HUDEP-2 (cell line): Measurements from ENCODE around the gene DOCK6.
"Not testable (repeated sequence)": the region's sequence is repeated elsewhere in the genome, so short reads cannot be mapped to it uniquely, and the experiment has no call there.

Experiments used
- DNase-seq, 76 experiments: peaks; one replicate each; lab custom pipeline; 2025; ENCODE audit not compliant: unreplicated experiment in 76 of 76; lab: John Stamatoyannopoulos, UW

DOCK6 gene

DNA sequence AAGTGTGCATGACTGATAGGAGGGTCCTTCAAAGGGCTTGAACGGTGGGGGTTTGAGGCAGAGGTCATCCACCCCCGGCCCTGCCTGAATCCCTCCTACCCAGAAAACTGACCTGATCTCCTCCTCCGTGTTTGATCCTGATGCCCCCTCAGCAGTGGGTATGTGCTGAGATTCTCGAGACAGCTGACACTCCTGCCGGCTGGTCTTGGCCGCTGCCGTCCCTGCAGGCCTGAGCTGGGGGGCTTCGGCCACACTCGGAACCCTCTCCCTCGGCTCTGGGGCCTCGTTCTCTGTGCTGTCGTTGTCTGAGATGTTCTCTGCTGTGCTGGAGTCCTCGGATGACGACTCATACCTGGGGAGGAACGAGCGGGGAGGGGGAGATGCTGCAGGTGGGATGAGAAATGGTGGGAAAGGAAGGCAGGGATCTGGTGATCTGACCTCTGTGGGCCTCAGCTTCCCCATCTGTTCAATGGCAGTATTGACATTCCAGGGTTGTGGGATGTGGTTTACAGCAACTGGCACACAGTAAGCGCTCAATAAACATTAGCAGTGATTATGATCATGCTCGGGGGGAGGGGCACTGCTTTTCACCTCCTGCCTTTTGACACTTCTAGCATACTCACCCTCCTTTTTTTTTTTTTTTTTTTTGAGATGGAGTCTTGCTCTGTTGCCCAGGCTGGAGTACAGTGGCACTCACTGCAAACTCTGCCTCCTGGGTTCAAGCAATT is 85.7 kb downstream of the DOCK6 start:
- DNase-seq: no peak

DNA sequence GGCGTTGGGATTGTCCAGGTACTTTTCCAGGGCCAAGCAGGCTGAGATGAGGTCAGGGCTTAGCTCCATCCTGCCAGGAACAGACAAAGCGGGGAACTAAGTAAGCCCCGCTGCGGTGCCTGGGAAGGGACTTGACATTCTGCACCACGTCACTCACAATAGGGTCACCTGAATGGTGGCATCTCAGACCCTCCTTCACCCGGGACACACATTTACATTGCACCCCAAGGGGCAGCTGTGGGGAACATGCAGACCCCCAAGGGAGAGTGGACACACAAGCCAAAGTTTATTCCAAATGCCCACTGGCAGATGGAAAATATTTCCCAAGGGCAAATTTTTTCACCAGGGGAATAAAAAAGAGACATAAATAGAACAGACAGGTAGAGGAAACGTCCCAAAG is 86.4 kb downstream of the DOCK6 start:
- DNase-seq: no peak

DNA sequence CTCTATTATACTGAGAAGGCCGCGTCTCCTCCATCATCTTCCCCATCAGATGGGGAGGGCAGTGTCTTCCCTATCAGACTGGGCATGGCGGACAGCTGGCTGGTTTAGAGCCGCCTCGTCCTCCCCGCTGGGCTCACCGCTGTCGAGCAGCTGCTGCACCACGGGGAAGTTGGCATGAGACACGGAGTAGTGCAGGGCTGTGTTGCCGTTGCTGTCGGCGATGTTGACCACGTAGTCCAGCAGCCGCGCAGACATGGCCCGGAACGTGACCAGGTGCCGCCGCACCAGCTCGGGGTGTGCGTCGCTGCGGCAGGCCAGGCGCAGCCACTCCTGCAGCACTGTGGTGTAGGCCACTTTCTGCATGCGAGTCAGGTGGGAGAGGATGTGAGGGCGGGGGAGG is 88.0 kb downstream of the DOCK6 start:
- no peak for DNase-seq

DNA sequence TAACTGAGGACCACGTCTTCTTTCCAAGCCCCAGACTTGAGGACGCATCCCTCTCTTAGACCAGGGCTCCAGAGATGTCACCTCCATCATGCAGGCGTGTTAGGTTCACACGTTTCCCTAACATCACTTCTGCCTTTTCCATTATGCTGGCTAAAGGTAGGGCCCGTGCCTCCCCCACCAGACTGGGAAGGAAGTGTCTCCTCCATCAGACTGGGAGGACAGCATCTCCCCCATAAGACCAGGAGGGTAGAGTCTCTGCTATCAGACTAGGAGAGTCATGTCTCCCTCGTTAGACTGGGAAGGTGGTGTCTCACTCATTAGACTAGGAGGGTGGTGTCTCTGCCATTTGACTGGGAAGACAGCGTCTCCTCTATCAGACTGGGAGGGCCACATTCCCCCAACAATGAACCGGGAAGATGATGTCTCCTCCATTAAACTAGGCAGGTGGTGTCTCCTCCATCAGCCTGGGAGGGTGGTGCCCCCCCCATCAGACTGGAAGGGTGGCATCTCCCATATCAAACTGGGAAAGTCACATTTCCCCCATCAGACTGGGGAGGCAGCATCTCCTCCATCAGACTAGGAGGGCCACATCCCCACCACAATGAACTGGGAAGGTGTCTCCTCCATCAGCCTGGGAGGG is 88.7 kb downstream of the DOCK6 start:
- DNase-seq: no peak

DNA sequence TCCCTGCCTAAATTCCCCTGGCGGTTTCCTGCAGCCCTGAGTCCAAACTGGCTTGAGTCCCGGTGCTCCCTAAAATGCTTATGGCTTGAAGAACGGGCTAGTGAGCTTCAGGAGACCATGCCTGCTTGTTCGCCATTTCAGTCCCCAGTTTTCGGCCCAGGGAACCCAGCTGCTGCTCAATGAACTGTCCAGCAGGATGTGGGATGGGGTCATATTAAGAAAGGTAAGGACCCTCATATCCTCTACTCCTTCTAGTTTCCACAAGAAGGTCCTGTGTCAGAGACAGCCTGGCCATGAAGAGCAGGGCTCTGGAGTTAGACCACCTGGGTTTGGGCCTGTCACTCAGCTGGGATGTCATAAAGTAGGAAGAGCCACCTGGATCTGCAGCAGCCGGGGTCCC is 89.7 kb downstream of the DOCK6 start:
- no peak for DNase-seq

DNA sequence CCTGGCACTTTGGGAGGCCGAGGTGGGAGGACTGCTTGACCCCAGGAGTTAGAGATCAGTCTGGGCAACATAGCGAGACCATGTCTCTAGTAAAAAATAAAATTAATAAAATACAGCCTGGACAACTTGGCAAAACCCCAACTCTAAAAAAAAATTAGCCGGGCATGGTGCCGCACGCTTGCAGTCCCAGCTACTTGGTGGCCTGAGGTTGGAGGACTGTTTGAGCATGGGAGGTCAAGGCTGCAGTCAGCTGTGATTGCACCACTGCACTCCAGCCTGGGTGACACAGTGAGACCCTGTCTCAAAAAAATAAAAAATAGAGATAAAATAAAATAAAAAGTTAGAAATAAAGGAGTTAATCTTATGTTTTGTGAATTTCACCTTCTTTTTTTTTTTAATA is 91.2 kb downstream of the DOCK6 start:
- no peak for DNase-seq

DNA sequence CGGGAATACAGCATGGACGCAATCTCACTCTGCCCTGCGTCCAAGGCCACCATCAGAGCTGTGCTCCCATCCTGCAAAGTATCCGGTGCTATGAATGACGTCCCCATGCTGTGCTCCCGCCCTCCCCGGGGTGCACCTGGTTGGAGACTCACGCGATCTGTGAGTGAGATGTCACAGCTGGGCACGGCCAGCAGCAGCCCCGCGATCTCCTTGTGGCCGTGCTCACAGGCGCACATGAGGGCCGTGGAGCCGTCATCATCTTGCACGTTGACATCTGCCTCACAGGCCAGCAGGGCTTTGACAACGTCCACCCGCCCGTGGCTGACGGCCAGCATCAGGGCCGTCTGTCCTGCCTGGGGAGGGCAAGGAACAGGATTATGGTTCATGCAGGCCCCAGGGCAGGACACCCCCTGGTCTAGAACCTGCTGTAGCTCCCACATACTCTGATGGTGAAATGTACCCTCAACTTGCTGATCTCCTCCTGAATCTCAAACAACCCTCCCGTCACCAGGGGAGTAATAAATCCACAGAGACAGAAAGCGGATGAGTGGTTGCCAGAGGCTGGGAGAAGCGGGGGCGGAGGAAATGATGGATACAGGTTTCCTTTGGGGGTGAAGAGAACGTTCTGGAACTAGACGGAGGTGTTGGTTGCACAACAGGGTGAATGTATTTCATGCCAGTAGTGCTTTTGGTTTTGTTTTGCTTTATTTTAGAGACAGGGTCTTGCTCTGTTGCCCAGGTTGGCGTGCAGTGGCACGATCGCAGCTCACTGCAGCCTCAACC is 92.2 kb downstream of the DOCK6 start:
- DNase-seq: no peak

DNA sequence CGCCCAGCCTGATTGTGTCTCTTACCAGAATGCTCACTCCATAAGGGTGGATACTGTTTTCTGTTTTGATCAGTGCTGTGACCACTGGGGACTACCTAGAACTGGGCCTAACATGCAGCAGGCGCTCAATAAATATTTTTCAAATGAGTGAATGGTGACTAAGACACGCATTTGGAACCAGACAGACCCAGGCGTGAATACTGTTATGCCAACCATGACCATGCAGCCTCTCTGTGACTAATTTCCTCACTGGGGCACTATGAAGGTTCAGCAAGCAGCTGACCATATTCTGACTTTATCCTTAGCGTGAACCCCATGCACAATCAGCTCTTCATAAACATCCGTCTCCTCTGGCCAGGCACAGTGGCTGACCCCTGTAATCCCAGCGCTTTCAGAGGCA is 93.8 kb downstream of the DOCK6 start:
- no peak for DNase-seq

DNA sequence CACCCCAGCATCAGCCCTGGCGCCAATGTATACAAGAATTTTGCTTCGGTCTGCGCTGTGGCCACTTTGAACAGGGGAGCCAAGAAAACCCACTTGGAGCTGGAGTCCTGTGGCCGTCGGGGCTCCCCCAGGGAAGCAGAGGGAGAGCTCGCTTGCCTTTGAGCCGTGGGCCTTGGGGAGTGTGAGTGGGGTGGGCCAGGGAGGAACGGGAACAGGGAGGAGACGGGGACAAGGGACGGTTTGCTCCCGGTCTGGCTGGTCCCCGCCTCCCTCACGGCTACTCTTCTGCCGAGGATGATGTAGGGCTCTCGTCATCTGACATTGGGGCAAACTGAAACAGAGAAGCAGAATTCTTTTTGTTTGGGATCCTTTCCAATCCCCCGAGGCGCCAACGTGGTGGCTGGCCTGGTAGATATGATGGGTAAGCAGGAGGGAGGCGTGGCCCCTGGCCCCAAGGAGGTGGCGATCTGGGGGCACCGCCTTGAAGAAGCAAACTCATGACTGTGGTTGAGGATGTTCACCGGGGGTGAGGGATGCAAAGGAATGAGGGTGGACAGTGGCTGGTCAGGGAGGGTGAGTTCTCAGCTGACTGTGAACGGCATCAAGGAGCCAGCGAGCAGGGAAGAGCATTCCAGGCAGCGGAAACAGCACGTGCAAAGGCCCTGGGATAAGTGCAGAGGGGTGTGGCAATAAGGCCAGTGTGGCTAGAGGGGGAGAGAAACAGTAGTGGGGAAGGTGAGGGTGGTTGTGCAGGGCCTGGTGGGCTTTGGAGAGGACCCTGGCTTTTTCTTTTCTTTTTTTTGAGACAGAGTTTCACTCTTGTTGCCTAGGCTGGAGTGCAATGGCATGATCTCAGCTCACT is 95.8 kb downstream of the DOCK6 start:
- peak in 6 of 76 experiments; percentile 5 to 32 (median 19) for DNase-seq

DNA sequence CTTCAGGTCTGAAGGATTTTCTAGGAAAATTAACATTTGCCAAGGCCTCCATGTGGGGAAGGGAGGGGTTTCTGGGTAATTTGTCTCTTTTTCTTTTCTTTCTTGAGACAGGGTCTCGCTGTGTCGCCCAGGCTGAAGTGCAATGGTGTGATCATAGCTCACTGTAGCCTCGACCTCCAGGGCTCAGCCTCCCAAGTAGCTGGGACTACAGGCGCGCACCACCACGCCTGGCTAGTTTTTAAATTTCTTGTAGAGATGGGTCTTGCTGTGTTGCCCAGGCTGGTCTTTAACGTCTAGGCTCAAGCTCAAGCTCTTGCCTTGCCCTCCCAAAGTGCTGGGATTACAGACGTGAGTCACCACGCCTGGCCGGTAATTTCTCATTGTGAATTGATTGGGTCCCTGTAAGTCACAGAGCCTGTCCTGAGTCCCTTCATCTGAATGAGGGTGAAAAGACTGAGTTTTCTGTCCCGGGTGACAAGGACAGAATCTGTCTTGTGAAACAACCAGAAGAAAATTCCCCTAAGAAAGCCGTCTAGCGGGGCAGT is 96.8 kb downstream of the DOCK6 start:
- no peak for DNase-seq

DNA sequence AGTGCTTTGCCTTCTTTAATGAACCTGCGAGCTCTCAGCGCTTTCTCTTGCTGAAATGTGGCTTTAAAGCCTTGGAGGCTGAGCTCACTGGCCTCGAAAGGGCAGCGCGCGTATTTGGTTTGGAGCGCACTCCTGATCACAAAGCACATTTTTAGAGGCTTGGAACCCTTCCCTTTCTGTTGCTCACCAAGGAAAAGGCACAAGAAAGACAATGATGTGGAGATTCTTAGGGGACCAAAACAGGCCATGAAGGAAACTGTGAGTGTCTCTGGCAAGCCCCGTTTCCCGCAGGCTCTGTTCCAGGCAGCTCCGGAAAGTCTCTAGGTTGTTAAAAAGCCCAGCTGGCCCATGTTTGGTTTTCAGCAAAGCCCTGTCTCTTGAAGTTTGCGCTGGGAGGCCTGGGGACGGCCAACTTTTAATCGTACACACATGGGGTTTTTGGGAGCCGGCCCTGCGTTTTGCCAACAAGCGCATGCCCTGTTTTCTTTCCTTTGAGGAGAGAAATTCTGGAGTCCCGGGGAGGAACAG is 97.4 kb downstream of the DOCK6 start:
- DNase-seq: no peak

DNA sequence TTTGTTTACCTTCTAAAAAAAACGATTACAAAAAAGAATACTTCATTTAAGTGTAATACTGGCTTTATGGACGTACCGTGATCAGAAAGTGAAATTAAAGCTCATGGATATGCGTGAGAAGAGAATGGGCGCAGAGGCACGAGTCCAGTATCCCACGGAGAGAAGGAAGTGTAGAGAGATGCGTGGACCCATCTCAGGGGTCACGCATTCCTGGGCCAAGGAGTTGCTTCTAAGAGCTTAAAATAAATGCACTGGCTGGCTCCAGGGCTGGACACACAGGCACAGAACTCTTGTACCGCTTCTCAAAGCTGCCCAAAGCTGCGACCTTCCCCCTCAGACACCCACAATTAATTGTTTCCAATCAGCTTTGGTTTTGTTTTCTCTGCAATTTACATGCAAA is 98.0 kb downstream of the DOCK6 start:
- DNase-seq: no peak

DNA sequence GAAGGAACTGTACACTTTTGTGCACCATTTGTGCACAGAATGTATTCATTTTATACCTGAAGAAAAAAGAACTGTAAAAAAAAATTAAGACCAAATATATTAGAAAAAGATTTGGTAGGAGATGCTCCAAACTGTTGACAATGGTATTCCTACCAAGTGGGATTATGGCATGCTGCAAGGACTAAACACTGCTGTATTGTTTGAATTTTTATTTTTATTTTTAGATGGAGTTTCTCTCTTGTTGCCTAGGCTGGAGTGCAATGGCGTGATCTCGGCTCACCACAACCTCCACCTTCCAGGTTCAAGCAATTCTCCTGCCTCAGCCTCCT is 101.9 kb downstream of the DOCK6 start:
- DNase-seq: not testable (repeated sequence)

DNA sequence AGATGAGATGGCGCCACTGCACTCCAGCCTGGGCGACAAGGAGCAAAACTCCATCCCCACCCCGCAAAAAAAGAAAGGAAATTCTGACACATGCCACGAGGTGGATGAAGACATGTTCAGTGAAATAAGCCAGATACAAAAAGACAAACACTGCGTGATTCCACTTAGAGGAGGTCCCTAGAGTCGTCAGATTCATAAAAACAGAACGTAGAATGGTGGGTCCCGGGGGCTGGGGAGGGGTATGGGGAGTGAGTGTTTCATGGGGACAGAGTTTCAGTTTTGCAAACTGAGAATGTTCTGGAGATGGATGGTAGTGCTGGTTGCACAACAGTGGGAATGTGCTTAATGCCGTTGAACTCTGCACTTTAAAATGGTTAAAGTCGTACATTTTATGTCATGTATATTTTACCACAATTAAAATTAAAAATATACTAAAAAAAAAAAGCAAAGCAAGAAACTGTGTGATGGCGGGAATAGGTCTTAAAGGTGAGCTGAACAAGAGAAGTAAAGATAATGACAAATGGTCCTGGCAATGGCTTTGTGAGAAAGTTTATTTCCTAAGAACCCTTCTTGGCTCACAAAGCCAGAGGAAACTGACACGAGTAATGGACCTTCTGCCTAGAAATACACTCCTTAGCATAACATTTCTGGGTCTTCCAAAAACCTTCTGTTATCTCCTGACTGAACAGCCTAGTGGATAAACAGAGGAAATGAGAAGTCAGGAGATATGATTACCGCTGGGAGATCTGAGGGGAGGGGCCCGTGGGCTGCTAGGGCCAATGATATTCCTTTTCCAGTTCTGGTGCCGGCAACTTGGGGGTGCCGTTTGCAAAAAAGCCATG is 102.5 kb downstream of the DOCK6 start:
- DNase-seq: peak in 1 of 76 experiments; percentile 14

DNA sequence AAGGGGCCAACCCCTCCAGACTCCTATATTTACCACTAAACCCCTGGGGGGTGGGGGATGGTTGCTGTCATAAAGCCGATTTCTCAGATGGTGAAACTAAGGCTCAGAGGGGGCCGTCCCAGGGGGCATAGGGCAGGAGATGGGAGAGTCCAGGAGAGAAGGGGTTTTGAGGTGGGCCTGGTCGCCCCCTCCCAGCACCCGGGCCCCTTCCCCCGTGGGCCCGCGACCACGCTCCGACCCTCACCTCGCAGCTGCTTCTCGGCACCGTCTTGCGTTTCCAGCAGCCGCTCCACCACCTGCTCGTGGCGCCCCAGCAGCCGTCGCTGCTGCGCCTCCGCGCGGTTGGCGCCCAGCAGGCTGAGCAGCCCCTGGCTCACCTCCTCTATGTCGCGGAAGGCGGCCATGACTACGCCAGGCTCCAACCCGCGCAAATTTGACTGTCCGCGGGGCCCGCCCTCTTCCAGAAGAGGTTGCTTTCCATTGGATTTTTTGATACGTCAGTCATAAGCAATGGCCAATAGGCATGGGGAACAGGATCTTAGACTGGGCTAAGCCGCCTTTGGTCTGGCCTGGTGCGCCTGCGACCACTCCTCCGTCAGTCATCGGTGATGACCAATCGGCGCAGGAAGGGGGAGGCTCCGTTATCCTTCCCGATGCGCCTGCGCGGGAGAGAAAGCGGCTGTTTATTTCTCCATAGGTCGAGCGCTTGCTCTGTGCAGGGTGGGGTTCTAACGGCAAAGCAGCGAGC is 106.8 kb downstream of the DOCK6 start, which contains the start of gene SPC24:
TSS of gene SPC24 (minus strand) at position 410 of the 748 bp plus-strand sequence. CDS start at position 404, 6 bp downstream.
- DNase-seq: peak in 75 of 76 experiments; percentile 95 to 100 (median 99)

DNA sequence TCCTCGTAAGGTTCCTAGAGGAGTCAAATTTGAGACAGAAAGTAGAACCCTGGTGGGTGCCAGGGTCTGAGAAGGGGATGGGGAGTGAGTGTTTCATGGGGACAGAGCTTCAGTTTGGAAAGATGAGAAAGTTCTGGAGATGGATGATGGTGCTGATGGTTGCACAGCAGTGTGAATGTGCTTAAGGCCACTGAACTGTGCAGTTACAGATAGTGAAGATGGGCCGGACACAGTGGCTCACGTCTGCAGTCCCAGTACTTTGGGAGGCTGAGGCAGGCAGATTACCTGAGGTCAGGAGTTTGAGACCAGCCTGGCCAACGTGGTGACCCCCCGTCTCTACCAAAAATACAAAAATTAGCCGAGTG is 107.7 kb downstream of the DOCK6 start:
- peak in 7 of 76 experiments; percentile 15 to 38 (median 22) for DNase-seq

DNA sequence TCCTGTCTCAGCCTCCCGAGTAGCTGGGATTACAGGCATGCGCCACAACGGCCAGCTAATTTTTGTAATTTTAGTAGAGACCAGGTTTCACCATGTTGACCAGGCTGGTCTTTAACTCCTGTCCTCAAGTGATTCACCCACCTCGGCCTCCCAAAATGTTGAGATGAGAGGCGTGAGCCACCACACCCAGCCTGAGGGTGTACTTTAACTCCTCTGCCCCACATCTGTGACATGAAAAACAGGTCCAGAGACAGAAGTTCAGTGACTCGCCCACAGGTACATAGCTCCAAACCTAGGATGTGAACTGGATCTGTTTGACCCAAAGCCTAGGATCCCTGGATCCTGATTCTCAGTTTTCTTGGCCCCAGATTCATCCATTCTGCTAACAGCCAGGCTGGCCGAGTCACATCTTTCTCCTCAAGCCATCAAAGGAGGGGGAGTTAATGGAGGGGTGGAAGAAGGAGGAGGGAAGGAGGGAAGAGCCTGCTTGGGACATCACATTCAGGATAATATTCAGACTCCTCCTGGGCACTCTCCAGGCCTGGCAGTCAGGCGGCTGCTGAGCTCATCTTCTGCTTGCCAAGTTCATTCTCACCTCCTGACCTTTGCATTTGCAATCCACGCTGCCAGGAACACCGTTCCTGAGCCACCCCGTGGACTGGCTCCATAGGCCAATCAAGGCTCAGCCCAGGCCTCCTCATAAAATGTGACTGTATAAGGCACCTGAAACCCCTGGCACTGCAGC is 109.8 kb downstream of the DOCK6 start:
- peak in 1 of 76 experiments; percentile 27 for DNase-seq

DNA sequence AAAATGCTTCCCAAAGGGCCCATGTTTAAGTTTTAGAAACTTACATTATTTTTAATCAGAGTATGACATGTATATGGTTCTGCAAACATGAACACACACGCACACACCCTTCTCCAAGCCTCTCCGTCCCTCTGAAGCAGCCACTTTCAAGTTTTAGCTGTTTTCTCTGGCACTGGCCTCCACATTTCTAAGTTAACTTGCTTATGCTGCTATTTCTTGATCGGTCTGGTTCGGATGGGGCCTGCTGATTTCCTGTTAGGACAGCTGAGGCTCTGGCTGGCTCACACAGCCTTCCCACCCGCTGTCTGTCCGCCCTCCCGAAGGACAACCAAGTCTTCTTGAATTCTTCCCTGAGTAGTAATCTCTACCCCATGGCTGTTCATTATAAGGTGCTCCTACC is 111.1 kb downstream of the DOCK6 start:
- no peak for DNase-seq
